Epithelial cell of esophagus (primary cell): ENCODE measurements around the gene RTTN.

Experiments
- DNase-seq: peaks from one replicate; pipeline ENCODE4 v3.0.0; 2010; ENCODE audit warnings: low read depth
- H3K4me3 ChIP-seq: 2 replicates; pipeline ENCODE4 v1.5.1; 2011; ENCODE audit warnings: mild to moderate bottlenecking, low read length, control low read depth
- TF ChIP-seq, protein P1 (sequence below): IDR thresholded peaks from 2 replicates; pipeline ENCODE4 v1.5.1; 2011; ENCODE audit warnings: low read depth, mild to moderate bottlenecking, low read length, control low read depth, inconsistent platforms; ENCODE audit not compliant: insufficient read depth; ENCODE audit errors: missing control alignments

RTTN gene

DNA sequence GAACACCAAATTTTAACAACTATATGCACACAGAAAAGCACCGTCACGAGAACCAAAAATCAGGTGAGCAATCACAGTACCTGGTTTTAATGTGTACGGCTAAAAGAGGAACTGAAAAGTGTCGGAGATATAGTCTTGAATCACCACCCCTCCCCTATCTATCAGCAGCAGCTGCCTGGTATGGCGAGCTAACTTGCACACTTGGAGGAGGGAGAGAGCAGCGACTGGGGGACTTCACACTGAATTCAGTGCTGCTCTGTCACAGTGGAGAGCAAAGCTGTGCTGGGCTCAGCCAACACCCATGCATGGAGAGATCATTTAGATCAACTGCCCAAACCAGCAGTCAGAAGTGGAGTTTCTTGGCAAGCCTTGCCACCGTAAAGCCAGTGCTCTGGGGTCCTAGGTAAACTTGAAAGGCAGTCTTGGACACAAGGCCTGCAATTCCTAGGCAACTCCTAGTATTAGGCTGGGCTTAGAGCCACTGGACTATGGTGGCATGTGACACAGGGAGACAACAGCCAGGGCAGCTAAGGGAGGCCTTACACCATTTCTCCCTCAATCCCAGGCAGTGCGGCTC lies 168.6 kb downstream of the RTTN start:
- no peak overlapping the region for H3K4me3 ChIP-seq
- DNase-seq, result no peak
- TF ChIP-seq, protein P1, sequence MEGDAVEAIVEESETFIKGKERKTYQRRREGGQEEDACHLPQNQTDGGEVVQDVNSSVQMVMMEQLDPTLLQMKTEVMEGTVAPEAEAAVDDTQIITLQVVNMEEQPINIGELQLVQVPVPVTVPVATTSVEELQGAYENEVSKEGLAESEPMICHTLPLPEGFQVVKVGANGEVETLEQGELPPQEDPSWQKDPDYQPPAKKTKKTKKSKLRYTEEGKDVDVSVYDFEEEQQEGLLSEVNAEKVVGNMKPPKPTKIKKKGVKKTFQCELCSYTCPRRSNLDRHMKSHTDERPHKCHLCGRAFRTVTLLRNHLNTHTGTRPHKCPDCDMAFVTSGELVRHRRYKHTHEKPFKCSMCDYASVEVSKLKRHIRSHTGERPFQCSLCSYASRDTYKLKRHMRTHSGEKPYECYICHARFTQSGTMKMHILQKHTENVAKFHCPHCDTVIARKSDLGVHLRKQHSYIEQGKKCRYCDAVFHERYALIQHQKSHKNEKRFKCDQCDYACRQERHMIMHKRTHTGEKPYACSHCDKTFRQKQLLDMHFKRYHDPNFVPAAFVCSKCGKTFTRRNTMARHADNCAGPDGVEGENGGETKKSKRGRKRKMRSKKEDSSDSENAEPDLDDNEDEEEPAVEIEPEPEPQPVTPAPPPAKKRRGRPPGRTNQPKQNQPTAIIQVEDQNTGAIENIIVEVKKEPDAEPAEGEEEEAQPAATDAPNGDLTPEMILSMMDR, result no peak

DNA sequence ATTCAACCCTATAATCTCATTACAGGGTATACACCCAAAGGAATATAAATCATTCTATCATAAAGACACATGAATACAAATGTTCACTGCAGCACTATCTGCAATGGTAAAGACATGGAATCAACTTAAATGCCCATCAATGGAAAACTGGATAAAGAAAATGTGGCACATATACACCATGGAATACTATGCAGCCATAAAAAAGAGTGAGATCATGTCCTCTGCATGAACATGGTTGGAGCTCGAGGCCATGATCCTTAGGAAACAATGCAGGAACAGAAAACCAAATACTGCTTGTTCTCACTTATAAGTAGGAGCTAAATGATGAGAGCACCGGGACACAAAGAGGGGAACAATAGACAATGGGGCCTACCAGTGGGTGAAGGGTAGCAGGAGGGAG lies 169.3 kb downstream of the RTTN start:
- DNase-seq, result no peak
- TF ChIP-seq, protein P1, result no peak
- no peak overlapping the region for H3K4me3 ChIP-seq

DNA sequence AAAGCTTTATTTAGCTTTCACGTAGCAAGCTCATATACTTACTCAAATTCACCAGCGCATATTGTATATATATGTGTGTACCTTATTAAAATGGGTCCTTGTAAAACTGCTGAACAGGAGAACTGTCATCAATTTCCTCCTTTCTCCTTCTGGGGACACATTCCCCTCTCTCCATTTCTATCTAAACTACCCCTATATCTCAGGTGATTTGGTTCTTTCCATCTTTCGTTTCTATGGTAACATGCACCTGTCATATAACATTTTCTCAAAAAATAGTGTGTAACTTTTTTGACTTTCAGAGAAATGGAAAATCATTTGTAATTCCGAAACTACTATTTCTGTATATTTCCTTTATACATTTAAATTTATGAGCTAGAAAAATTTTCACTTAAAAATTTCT lies 174.3 kb downstream of the RTTN start:
- H3K4me3 ChIP-seq, result no peak overlapping the region
- no peak for DNase-seq
- TF ChIP-seq, protein P1, result no peak

DNA sequence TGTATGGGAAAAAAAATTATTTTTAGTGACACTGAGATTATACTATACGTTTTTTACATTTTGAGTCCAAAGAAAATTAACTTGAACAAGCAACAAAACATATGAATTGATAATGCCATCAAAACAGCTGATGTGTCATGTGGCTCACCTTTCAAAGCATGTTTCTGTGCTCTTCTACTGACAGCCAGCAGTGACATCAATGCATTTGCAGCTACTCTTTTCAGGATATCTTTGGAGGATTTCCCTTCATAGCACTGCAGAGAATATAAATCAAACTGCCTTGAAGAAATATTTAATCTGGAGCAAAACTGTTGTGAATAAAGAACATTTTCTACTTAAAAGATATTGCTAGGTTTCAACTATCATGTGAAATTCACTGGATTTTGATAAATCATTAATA lies 174.8 kb downstream of the RTTN start:
- no peak overlapping the region for H3K4me3 ChIP-seq
- TF ChIP-seq, protein P1, result no peak
- no peak for DNase-seq

DNA sequence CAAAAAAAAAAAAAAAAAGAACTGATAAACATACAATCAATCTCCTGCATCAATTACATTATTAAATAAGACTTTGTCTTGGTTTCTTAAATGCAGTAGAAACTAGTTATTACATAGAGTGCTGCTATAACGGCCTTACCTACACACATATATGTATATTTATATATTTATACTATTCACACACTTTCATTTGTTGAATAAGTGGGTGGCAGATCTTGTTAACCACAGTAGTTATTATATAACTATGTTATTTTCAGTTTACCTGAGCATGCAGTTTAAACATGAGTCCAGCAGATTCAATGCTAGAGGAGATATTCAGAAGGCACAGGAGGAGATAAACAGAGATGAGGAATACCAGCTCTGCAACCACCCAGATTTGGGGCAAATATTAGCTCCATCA lies 176.3 kb downstream of the RTTN start:
- DNase-seq, result no peak
- no peak overlapping the region for H3K4me3 ChIP-seq
- TF ChIP-seq, protein P1, result no peak

DNA sequence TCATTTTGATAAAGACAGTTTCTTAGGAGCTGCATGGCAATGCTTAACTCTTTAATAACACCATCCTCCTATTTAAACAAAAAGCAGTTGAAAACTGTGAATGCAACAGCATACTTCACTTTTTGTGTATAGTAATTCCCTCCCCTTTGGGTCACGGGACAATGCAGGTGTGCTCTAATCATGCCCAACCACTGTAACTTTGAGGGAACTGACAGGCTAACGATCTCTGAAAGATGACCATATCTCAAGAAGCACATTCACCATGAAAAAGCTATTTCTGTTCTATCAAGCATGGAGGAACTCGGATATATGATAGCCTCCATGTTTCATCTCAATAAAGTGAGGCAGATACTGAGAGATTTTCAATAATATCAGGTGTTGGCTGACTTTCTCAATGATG lies 176.8 kb downstream of the RTTN start:
- no peak for DNase-seq
- no peak overlapping the region for H3K4me3 ChIP-seq
- TF ChIP-seq, protein P1, result no peak

DNA sequence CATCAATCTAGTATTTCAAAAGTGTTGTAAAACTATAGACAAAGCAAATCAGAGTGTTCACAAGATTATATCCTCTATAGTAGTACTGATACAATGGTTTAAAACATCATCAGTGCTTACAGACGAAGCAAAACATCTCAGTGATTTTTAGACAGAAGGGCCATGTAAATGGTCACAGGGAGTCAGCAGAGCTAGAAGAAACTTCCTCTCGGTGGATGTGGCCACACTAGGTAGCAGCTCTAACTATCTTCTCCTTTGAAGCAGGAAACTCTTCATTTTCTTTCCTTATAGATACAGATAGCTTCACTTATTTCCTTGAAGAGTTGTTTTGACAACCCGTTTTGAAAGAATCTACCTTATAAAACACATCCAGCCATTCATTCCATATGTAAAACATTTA lies 177.4 kb downstream of the RTTN start:
- no peak overlapping the region for H3K4me3 ChIP-seq
- DNase-seq, result no peak
- TF ChIP-seq, protein P1, result no peak
